Activated naive CD8-positive, alpha-beta T cell (primary cell): ENCODE results near the gene SLCO2A1.

Experiments
- H3K27ac Mint-ChIP-seq: one replicate; pipeline ENCODE4 v1.8.0; 2021; ENCODE audit warnings: mixed read lengths
- H3K27me3 Mint-ChIP-seq: one replicate; pipeline ENCODE4 v1.8.0; 2021; ENCODE audit warnings: mixed read lengths
- H3K36me3 Mint-ChIP-seq: one replicate; pipeline ENCODE4 v1.8.0; 2021; ENCODE audit warnings: mixed read lengths
- H3K4me1 Mint-ChIP-seq: one replicate; pipeline ENCODE4 v1.8.0; 2021; ENCODE audit warnings: low read depth, mixed read lengths
- H3K4me3 Mint-ChIP-seq: one replicate; pipeline ENCODE4 v1.8.0; 2021; ENCODE audit warnings: mild to moderate bottlenecking, mixed read lengths
- H3K9me3 Mint-ChIP-seq: one replicate; pipeline ENCODE4 v1.8.0; 2021; ENCODE audit warnings: low read depth, mixed read lengths

Gene SLCO2A1

GRCh38 chr3:134066651-134067530 is 37.2 kb upstream of the SLCO2A1 start:
- no peaks in the 10 kb centered on the region for H3K27me3 Mint-ChIP-seq
- no peaks in the 10 kb centered on the region for H3K36me3 Mint-ChIP-seq
- H3K9me3 Mint-ChIP-seq: no peaks in the 10 kb centered on the region
- no peak overlapping the region for H3K4me3 Mint-ChIP-seq
- H3K27ac Mint-ChIP-seq: no peak overlapping the region
- H3K4me1 Mint-ChIP-seq: no peaks in the 10 kb centered on the region

- Mint-ChIP-seq H3K4me1 (no peaks in the 10 kb centered on the region), H3K36me3 (no peaks in the 10 kb centered on the region), H3K4me3 (no peak overlapping the region), H3K9me3 (no peaks in the 10 kb centered on the region), H3K27ac (no peak overlapping the region), H3K27me3 (no peaks in the 10 kb centered on the region)
Measured at GRCh38 chr3:134066158-134066541, 36.4 kb upstream of the SLCO2A1 start.

DNA sequence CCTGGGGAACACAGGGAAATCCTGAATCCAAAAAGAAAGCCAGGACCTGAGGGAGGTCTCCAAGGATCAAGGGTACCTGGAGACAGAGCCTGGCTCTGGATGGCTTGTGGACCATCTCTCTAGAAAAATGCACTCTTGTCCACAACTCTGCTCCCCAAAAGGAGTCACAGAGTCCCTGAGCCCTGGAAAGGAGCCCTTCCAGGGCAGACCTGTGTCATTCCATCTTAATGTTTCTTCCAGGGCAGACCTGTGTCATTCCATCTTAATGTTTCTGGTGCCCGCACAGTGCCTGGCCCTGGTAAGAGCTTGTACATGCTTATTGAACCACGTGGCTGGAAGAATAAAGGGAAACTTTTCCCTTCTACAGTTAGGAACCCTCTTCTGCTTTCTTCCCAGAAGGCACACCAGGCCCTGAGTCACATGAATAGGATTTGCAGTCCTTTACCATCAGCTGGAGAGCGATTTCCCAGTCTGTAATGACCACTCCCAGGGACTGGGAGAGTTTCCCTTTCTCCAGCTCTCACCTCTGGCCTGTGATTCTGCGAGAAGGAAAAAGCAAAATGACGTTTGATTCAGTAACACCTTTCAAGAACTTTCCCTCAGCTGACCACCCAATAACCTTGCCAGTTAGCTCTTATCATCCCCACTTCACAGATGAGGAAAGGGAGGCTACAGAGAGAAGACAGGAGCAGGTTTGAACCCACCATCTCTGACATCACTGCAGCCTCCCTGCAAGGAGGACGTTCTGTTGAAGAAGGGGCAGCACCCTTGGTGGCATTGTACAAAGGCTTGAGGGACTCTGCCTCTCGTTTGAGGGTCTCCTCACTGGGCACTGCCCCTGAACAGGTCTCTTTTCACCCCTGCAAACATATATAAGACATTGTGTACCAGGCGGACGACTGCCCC is 35.8 kb upstream of the SLCO2A1 start:
- Mint-ChIP-seq H3K36me3 (no peaks in the 10 kb centered on the region), H3K27me3 (no peaks in the 10 kb centered on the region), H3K27ac (no peak overlapping the region), H3K9me3 (no peaks in the 10 kb centered on the region), H3K4me1 (no peaks in the 10 kb centered on the region), H3K4me3 (no peak overlapping the region)

DNA sequence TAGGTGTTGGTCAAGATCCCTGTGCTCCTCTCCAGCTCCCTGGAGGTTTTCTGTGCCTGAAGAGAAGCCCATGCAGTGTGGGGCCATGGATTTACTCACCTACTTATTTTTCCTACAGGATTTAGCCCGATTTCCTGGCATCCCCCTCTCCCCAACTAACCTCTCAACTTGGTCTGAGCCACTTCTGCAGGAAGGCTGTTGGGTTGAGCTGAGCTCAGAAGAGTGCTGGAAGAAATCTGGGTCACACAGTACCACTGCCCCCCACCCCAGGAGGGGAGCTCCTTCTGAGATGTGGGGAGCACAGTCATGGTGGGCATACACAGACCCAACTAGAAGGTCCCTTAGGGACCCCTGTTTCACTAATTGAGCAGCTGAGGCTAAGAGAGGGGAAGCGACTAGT is 34.4 kb upstream of the SLCO2A1 start:
- Mint-ChIP-seq H3K9me3 (no peaks in the 10 kb centered on the region), H3K4me3 (no peak overlapping the region), H3K36me3 (no peaks in the 10 kb centered on the region), H3K27me3 (no peaks in the 10 kb centered on the region), H3K4me1 (no peaks in the 10 kb centered on the region), H3K27ac (no peak overlapping the region)

DNA sequence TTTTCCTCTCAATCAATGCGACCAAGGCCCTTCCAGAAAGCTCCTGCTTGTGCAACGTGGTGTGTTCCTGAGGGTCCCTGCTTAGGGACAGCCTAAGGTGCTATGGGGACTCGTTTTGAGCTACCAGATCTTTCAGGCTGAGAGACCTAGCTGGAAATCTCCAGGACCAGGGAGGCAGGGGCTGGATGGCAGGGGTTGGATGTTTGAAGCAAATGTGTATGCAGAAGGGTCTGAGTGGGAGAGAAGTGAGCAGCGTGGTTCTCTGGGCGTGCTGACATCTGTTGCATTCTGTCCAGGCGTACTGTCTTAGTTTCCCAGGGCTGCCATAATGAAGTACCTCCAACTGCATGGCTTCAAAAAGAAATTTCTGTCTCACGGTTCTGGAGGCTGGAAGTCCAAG is 31.7 kb upstream of the SLCO2A1 start:
- no peaks in the 10 kb centered on the region for H3K36me3 Mint-ChIP-seq
- H3K4me1 Mint-ChIP-seq: no peaks in the 10 kb centered on the region
- H3K9me3 Mint-ChIP-seq: no peaks in the 10 kb centered on the region
- no peak overlapping the region for H3K4me3 Mint-ChIP-seq
- H3K27me3 Mint-ChIP-seq: no peaks in the 10 kb centered on the region
- H3K27ac Mint-ChIP-seq: no peak overlapping the region

DNA sequence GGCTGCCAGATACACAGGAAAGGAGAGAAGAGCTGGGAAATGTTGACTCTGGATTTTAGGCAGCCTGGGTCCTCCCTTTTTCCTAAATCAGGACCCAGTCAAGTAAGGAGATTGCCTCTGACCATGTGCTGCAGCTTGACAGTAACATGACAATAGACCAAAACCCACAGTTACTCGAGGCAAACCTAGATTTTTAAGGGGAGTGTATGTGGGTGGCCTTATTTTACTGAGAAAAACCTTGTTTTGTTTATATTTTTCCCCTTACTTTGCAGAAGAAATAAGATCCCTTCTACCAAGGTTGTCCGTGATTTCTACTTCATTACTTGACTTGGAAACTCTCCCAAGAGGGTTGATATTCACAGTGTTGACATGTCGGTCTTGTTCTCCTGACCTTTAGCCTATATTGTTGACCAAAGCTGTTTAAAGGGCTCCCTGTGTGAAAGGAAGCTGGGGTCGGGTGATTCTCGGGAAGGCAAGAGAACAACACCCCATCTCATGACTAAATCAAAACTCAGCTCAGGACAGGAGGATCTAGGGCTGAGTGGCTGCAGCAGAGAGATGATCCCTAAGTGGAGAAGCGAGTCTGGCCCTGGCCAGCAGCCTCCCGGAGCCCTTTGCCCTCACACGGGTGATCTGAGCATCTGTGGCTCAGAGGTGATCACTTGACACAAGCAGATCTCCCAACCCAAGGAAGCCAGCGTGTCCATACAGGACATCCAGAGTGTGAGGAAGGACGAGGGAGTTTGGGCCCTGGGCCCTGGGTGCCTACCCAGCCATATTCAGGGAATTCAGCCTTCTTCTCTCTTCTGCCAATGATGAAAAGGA is 31.0 kb upstream of the SLCO2A1 start:
- H3K9me3 Mint-ChIP-seq: no peaks in the 10 kb centered on the region
- no peaks in the 10 kb centered on the region for H3K4me1 Mint-ChIP-seq
- H3K27me3 Mint-ChIP-seq: no peaks in the 10 kb centered on the region
- no peak overlapping the region for H3K4me3 Mint-ChIP-seq
- H3K36me3 Mint-ChIP-seq: no peaks in the 10 kb centered on the region
- H3K27ac Mint-ChIP-seq: no peak overlapping the region

- Mint-ChIP-seq H3K9me3 (no peaks in the 10 kb centered on the region), H3K36me3 (no peaks in the 10 kb centered on the region), H3K4me3 (no peak overlapping the region), H3K27me3 (no peaks in the 10 kb centered on the region), H3K4me1 (peaks cover 2% of the 10 kb centered on the region), H3K27ac (no peak overlapping the region)
Measured at GRCh38 chr3:134059671-134060560, 30.2 kb upstream of the SLCO2A1 start.

GRCh38 chr3:134059035-134059601 is 29.4 kb upstream of the SLCO2A1 start:
- Mint-ChIP-seq H3K4me1 (peaks cover 4% of the 10 kb centered on the region), H3K27me3 (no peaks in the 10 kb centered on the region), H3K36me3 (no peaks in the 10 kb centered on the region), H3K9me3 (no peaks in the 10 kb centered on the region), H3K4me3 (no peak overlapping the region), H3K27ac (no peak overlapping the region)

DNA sequence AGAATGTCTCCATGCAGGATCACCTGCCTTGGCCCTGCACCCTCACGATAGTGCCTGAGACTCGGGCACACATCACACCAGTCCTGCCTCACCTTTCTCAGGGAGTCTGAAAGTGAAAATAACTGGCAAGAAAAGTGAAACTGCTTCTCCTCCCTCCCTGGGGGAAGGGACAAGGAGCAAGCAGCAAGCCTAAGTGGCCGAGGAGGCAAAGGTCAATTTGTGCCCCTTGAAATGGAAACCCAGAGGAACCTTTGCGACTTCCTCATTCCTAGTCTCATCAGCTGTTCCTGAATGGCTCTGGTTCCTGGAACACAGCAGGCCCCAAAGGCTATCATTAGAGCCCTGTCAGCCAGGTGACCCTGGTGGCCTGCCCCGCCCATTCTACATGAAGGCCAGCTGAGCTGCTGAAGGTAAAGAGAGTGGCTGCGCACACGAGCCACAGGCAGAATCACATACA is 28.0 kb upstream of the SLCO2A1 start:
- H3K27me3 Mint-ChIP-seq: no peaks in the 10 kb centered on the region
- no peaks in the 10 kb centered on the region for H3K9me3 Mint-ChIP-seq
- no peak overlapping the region for H3K27ac Mint-ChIP-seq
- H3K4me3 Mint-ChIP-seq: no peak overlapping the region
- peaks cover 4% of the 10 kb centered on the region for H3K4me1 Mint-ChIP-seq
- H3K36me3 Mint-ChIP-seq: no peaks in the 10 kb centered on the region

GRCh38 chr3:134057006-134057653 is 27.4 kb upstream of the SLCO2A1 start:
- H3K9me3 Mint-ChIP-seq: no peaks in the 10 kb centered on the region
- H3K4me1 Mint-ChIP-seq: peaks cover 4% of the 10 kb centered on the region
- no peak overlapping the region for H3K27ac Mint-ChIP-seq
- H3K27me3 Mint-ChIP-seq: no peaks in the 10 kb centered on the region
- no peaks in the 10 kb centered on the region for H3K36me3 Mint-ChIP-seq
- H3K4me3 Mint-ChIP-seq: no peak overlapping the region

DNA sequence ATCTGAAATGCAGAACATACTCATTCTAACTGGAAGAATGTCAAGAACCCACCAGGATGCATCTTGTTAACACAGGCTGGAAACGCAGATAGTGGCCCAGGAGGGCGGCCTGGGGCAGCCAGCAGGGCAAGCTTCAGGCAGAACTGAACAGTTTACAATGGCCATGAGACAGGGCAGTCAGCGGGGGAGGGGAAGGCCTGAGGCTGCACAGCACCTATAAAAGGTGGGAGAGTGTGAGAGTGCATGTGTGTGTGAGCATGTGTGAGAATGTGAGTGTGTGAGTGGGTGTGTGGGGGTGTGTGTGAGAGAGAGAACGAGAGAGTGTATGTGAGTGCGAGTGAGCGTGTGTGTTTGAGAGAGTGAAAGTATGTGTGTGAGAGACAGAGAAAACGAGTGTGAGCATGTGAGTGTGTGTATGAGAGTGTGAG is 26.8 kb upstream of the SLCO2A1 start:
- H3K4me1 Mint-ChIP-seq: peaks cover 4% of the 10 kb centered on the region
- no peak overlapping the region for H3K27ac Mint-ChIP-seq
- H3K27me3 Mint-ChIP-seq: no peaks in the 10 kb centered on the region
- H3K9me3 Mint-ChIP-seq: no peaks in the 10 kb centered on the region
- H3K36me3 Mint-ChIP-seq: no peaks in the 10 kb centered on the region
- H3K4me3 Mint-ChIP-seq: no peak overlapping the region

DNA sequence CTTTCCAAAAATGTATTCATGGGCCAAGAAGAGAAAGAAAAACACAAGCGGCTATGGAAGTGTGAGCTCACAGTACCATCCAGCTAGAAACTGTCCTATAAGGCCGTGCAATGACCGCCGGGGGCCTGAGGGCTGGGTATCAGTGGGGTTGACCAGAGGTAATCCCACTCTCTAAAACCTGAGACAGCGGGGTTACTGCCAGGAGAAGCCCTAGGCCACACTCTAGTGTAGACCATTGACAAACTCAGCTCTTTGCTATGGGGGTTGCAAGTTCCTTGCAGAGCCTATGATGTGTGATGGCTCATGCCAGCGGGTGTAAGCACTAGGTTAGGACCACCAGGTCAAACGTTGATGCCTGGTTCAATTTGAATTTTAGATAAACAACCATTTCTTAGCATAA is 25.9 kb upstream of the SLCO2A1 start:
- H3K27me3 Mint-ChIP-seq: no peaks in the 10 kb centered on the region
- H3K4me3 Mint-ChIP-seq: no peak overlapping the region
- peaks cover 4% of the 10 kb centered on the region for H3K4me1 Mint-ChIP-seq
- H3K27ac Mint-ChIP-seq: no peak overlapping the region
- H3K36me3 Mint-ChIP-seq: no peaks in the 10 kb centered on the region
- no peaks in the 10 kb centered on the region for H3K9me3 Mint-ChIP-seq

DNA sequence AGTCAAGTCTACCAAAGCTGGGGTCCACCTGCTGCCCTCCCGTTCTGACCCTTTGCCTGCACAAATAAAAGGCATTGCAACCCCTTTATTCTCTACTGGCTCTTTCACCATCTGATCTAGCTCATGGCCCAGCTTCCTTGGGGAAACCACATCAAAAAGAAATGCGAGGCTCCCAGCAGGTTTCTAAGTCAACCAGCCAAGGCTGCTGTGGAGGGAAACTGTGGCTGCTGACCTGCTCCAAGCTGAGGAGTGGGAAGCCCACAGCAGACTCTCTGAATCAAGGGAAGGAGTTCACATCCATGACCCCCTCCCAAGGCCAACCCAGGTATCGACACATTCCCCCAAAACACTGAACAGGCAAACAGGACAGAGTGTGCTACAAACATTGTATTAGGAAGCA is 25.2 kb upstream of the SLCO2A1 start:
- Mint-ChIP-seq H3K4me3 (no peak overlapping the region), H3K36me3 (no peaks in the 10 kb centered on the region), H3K27me3 (peaks cover under 1% of the 10 kb centered on the region), H3K27ac (no peak overlapping the region), H3K4me1 (peaks cover 4% of the 10 kb centered on the region), H3K9me3 (no peaks in the 10 kb centered on the region)
